Measurements from ENCODE around the gene PTPRN2. TPM values are rescaled to one million over a fixed set of nuclear protein-coding genes. Genes with fewer than 3 reads are reported as not detected.

Gene PTPRN2
- total and polyA plus RNA-seq, 2 of the 8 experiments (the other 6 are each of a cell fraction or from before 2014, with no cell fraction given): 2.6 to 4.5 TPM

- TF ChIP-seq CREB1 (IDR thresholded peaks at IDR 0.05): no peak
Measured at GRCh38 chr7:157519798-157520244, 1067.8 kb downstream of the PTPRN2 start (continued).

Measured in H1 (cell line).